ENCODE measurements around the gene CENPS. TPM values are rescaled to one million over a fixed set of nuclear protein-coding genes. Genes with fewer than 3 reads are reported as not detected.

CENPS gene
- total and polyA plus RNA-seq, 2 donors from 2014 or later, result 21.9 to 45.1 TPM

DNA sequence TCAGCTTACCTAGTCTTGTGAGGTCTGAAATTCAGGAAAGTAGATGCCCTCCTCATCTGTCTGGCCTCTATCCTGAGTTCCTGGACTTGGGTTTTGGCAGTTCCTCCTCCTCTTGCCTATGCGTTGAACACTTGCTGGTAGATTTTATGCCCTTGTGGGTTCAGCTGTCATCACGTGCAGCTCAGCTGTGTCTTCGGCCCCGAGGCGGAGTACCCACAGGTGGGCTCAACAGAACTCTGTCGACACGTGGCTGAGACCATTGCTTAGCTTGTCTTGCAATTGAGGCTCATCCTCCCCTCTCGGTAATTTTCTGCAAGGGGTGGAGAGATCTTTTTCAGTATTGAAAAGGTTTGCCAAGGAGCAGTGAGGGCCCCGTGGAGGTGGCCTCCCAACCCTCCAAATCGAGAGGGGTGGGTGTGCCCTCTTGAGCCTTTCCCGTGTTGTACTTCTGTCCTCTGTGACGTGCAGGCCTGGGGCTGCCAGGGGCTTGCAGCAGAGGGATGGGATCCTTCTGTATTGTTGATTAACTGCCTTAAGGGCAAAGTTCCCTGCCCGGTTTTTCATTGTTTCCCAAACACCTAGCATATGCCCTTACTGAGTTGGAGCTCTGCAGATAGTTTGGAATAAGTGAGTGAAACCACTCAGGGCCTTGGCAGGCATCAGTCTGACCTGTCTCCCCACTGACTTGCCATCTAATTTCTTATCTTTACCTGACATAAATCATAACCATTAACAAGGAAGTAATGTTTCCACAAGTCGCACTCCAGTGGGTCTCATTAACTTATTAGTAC, 2.9 kb downstream of the CENPS start:
- TF ChIP-seq, protein P1, sequence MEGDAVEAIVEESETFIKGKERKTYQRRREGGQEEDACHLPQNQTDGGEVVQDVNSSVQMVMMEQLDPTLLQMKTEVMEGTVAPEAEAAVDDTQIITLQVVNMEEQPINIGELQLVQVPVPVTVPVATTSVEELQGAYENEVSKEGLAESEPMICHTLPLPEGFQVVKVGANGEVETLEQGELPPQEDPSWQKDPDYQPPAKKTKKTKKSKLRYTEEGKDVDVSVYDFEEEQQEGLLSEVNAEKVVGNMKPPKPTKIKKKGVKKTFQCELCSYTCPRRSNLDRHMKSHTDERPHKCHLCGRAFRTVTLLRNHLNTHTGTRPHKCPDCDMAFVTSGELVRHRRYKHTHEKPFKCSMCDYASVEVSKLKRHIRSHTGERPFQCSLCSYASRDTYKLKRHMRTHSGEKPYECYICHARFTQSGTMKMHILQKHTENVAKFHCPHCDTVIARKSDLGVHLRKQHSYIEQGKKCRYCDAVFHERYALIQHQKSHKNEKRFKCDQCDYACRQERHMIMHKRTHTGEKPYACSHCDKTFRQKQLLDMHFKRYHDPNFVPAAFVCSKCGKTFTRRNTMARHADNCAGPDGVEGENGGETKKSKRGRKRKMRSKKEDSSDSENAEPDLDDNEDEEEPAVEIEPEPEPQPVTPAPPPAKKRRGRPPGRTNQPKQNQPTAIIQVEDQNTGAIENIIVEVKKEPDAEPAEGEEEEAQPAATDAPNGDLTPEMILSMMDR (IDR thresholded peaks at IDR 0.05; ENCODE audit: borderline replicate concordance, extremely low read depth, insufficient read depth), result no peak
- H3K9me3 ChIP-seq (ENCODE audit: control insufficient read depth in 2 of 3, insufficient read depth in 1 of 3, low read length in 3 of 3), result no peaks in the 10 kb centered on the region
- H3K36me3 ChIP-seq (ENCODE audit: control insufficient read depth in 2 of 3, insufficient read depth in 3 of 3, low read length in 3 of 3), result no peaks in the 10 kb centered on the region
- DNase-seq, result peak; percentile 29 to 53 (median 48)
- peak overlapping the region in 1 of 3 donors; percentile 35 for H3K4me3 ChIP-seq (ENCODE audit: low read length in 3 of 3)
- H3K27me3 ChIP-seq (ENCODE audit: control insufficient read depth, insufficient read depth, low read length), result no peaks in the 10 kb centered on the region
- no peak for FAIRE-seq
- intact Hi-C loops (cut with DNase I), result no loop called here
- H3K27ac ChIP-seq (ENCODE audit: low read depth in 2 of 2, low read length in 2 of 2), result peak overlapping the region; percentile 2 to 69
- H3K9ac ChIP-seq (ENCODE audit: low read length in 3 of 3), result no peak overlapping the region
- H3K4me1 ChIP-seq (ENCODE audit: control insufficient read depth in 2 of 3, insufficient read depth in 2 of 3, low read depth in 1 of 3, low read length in 3 of 3), result peaks cover 3 to 15% (median 9%) of the 10 kb centered on the region in 3 donors

DNA sequence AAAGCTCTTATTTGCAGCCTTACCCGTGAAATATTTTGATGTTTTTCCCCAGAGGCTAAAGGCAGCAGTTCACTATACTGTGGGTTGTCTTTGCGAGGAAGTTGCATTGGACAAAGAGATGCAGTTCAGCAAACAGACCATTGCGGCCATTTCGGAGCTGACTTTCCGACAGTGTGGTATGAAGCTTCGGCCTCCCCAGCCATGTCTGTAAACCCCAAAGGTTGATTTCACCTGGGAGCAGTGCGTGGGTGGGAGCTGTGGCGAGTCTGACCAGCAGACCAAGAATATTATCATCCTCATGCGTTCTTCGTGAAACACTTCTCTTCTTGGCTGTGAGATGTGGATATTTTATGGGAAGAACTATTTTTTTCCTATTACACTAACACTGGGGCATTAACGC, 3.6 kb downstream of the CENPS start:
- H3K9me3 ChIP-seq (ENCODE audit: control insufficient read depth in 2 of 3, insufficient read depth in 1 of 3, low read length in 3 of 3), result no peaks in the 10 kb centered on the region
- H3K4me1 ChIP-seq (ENCODE audit: control insufficient read depth in 2 of 3, insufficient read depth in 2 of 3, low read depth in 1 of 3, low read length in 3 of 3), result peaks cover 3 to 15% (median 9%) of the 10 kb centered on the region in 3 donors
- no peak overlapping the region for H3K9ac ChIP-seq (ENCODE audit: low read length in 3 of 3)
- peak overlapping the region in 2 of 3 donors; percentile 23 to 35 for H3K4me3 ChIP-seq (ENCODE audit: low read length in 3 of 3)
- DNase-seq (no peak), FAIRE-seq (no peak)
- TF ChIP-seq, protein P1 (IDR thresholded peaks at IDR 0.05; ENCODE audit: borderline replicate concordance, extremely low read depth, insufficient read depth), result no peak
- H3K27me3 ChIP-seq (ENCODE audit: control insufficient read depth, insufficient read depth, low read length), result no peaks in the 10 kb centered on the region
- peak overlapping the region in 1 of 2 donors; percentile 18 for H3K27ac ChIP-seq (ENCODE audit: low read depth in 2 of 2, low read length in 2 of 2)
- intact Hi-C loops (cut with DNase I), result no loop called here
- no peaks in the 10 kb centered on the region for H3K36me3 ChIP-seq (ENCODE audit: control insufficient read depth in 2 of 3, insufficient read depth in 3 of 3, low read length in 3 of 3)

DNA sequence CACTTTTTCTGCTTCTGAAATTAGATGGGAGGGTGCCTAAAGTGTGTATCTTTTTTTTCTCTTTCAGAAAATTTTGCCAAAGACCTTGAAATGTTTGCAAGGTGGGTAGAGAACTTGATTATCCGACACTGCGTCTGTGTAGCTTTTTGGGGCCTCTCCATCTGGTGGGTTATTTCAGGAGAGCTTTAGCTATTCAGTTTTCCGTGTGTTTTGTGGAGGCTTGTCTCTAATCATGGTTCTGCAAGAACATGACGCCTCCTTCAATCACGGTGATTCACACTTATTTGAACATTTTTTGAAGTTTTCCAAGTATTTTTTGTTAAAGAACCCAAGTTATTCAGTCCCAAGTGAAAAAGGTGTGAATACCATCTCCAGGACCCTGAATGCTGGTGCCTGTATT, 4.4 kb downstream of the CENPS start:
- intact Hi-C loops (cut with DNase I), result no loop called here
- Histone ChIP-seq H3K36me3 (ENCODE audit: control insufficient read depth in 2 of 3, insufficient read depth in 3 of 3, low read length in 3 of 3) (no peaks in the 10 kb centered on the region), H3K9me3 (ENCODE audit: control insufficient read depth in 2 of 3, insufficient read depth in 1 of 3, low read length in 3 of 3) (no peaks in the 10 kb centered on the region), H3K27me3 (ENCODE audit: control insufficient read depth, insufficient read depth, low read length) (no peaks in the 10 kb centered on the region), H3K9ac (ENCODE audit: low read length in 3 of 3) (no peak overlapping the region), H3K4me1 (ENCODE audit: control insufficient read depth in 2 of 3, insufficient read depth in 2 of 3, low read depth in 1 of 3, low read length in 3 of 3) (peaks cover 3 to 15% (median 9%) of the 10 kb centered on the region in 3 donors), H3K4me3 (ENCODE audit: low read length in 3 of 3) (no peak overlapping the region), H3K27ac (ENCODE audit: low read depth in 2 of 2, low read length in 2 of 2) (no peak overlapping the region)
- TF ChIP-seq, protein P1 (IDR thresholded peaks at IDR 0.05; ENCODE audit: borderline replicate concordance, extremely low read depth, insufficient read depth), result no peak
- DNase-seq (no peak), FAIRE-seq (no peak)

Data from kidney (tissue), 14 donors.